GM12878 (cell line): ENCODE results near the gene USP54. TPM values are rescaled to one million over a fixed set of nuclear protein-coding genes. Genes with fewer than 3 reads are reported as not detected.

ENCODE experiments used
- IKZF1 ChIP-seq: fragments of 450-650 bp; conservative IDR thresholded peaks from 2 replicates; pipeline ENCODE4 v1.6.1; 2017; ENCODE audit warnings: antibody characterized with exemption, mild to moderate bottlenecking
- SREBF1 ChIP-seq: IDR thresholded peaks from 2 replicates; pipeline ENCODE4 v1.6.1; 2012; ENCODE audit warnings: mild to moderate bottlenecking, low read length
- SRF ChIP-seq, 2 experiments: IDR thresholded peaks; 2 replicates each; pipeline ENCODE4 v1.6.1; 2011; ENCODE audit warnings: low read depth in 2 of 2, low read length in 2 of 2, mild to moderate bottlenecking in 1 of 2, moderate library complexity in 1 of 2
- polyA plus RNA-seq, 11 experiments: library from polyadenylated mRNA; depleted of rRNA in 4 of 11; unstranded in 6 of 11; stranded (reverse) in 5 of 11; fragments of >200 nt; fragmentation: Nextera tagmentation in 4 of 11; fragmentation: Illumina TruSeq in 1 of 11; extraction: Ambion mirVana in 4 of 11; extraction: Trizol in 1 of 11; gene quantifications; 1 replicate in 1 of 11; 2 replicates in 10 of 11; pipeline versions ENCODE4 v1.2.1 to v1.2.3, GENCODE V29; 2011 to 2016; ENCODE audit warnings: inconsistent platforms in 2 of 11, missing spikeins in 2 of 11, low read depth in 1 of 11
- total RNA-seq, 4 experiments: library from RNA; depleted of rRNA in 3 of 4; stranded (reverse); fragments of >200 nt in 3 of 4; fragmentation: Illumina TruSeq in 1 of 4; extraction: Trizol in 1 of 4; gene quantifications; 2 replicates each; pipeline versions ENCODE4 v1.2.1 to v1.2.3, GENCODE V29; 2013 to 2021
- TF ChIP-seq, protein P1 (sequence below): fragments of 450-650 bp; IDR thresholded peaks from 2 replicates; pipeline ENCODE4 v1.6.1; 2017; ENCODE audit warnings: mild to moderate bottlenecking, moderate library complexity
- TF ChIP-seq, protein P2 (sequence below): fragments of 150-350 bp; IDR thresholded peaks from 2 replicates; pipeline ENCODE4 v1.6.1; 2016; ENCODE audit warnings: low read depth, low read length

The USP54 gene
- total and polyA plus RNA-seq, 10 of the 15 experiments (the other 5 are each of a cell fraction or from before 2014, with no cell fraction given), result 0.93 to 10.5 (median 5.5) TPM

DNA sequence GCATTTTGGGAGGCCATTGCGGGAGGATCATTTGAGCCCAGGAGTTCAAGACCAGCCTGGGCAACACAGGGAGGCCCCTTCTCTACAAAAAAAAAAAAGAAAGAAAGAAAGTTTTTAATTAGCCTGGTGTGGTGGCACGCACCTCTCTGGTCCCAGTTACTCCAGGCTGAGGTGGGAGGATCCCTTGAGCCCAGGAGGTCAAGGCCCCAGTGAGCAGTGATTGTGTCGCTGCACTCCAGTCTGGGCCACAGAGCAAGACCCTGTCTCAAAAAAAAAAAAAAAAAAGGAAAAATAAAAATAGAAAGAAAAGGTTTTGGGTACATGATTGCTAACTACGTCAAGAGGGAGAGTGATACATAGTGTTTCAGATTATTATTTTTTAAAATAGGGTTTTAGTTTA is 2.0 kb upstream of the USP54 start (continued):
- TF ChIP-seq, protein P1, sequence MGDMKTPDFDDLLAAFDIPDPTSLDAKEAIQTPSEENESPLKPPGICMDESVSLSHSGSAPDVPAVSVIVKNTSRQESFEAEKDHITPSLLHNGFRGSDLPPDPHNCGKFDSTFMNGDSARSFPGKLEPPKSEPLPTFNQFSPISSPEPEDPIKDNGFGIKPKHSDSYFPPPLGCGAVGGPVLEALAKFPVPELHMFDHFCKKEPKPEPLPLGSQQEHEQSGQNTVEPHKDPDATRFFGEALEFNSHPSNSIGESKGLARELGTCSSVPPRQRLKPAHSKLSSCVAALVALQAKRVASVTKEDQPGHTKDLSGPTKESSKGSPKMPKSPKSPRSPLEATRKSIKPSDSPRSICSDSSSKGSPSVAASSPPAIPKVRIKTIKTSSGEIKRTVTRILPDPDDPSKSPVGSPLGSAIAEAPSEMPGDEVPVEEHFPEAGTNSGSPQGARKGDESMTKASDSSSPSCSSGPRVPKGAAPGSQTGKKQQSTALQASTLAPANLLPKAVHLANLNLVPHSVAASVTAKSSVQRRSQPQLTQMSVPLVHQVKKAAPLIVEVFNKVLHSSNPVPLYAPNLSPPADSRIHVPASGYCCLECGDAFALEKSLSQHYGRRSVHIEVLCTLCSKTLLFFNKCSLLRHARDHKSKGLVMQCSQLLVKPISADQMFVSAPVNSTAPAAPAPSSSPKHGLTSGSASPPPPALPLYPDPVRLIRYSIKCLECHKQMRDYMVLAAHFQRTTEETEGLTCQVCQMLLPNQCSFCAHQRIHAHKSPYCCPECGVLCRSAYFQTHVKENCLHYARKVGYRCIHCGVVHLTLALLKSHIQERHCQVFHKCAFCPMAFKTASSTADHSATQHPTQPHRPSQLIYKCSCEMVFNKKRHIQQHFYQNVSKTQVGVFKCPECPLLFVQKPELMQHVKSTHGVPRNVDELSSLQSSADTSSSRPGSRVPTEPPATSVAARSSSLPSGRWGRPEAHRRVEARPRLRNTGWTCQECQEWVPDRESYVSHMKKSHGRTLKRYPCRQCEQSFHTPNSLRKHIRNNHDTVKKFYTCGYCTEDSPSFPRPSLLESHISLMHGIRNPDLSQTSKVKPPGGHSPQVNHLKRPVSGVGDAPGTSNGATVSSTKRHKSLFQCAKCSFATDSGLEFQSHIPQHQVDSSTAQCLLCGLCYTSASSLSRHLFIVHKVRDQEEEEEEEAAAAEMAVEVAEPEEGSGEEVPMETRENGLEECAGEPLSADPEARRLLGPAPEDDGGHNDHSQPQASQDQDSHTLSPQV, result no peak
- TF ChIP-seq, protein P2, sequence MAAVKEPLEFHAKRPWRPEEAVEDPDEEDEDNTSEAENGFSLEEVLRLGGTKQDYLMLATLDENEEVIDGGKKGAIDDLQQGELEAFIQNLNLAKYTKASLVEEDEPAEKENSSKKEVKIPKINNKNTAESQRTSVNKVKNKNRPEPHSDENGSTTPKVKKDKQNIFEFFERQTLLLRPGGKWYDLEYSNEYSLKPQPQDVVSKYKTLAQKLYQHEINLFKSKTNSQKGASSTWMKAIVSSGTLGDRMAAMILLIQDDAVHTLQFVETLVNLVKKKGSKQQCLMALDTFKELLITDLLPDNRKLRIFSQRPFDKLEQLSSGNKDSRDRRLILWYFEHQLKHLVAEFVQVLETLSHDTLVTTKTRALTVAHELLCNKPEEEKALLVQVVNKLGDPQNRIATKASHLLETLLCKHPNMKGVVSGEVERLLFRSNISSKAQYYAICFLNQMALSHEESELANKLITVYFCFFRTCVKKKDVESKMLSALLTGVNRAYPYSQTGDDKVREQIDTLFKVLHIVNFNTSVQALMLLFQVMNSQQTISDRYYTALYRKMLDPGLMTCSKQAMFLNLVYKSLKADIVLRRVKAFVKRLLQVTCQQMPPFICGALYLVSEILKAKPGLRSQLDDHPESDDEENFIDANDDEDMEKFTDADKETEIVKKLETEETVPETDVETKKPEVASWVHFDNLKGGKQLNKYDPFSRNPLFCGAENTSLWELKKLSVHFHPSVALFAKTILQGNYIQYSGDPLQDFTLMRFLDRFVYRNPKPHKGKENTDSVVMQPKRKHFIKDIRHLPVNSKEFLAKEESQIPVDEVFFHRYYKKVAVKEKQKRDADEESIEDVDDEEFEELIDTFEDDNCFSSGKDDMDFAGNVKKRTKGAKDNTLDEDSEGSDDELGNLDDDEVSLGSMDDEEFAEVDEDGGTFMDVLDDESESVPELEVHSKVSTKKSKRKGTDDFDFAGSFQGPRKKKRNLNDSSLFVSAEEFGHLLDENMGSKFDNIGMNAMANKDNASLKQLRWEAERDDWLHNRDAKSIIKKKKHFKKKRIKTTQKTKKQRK, result no peak
- TF ChIP-seq SRF (IDR thresholded peaks at IDR 0.05; ENCODE audit: low read depth in 2 of 2, low read length in 2 of 2) (no peak), IKZF1 (no peak), SREBF1 (no peak)
